ENCODE results near the gene SNX24. TPM values are rescaled to one million over a fixed set of nuclear protein-coding genes. Genes with fewer than 3 reads are reported as not detected.

Gene SNX24
- total and polyA plus RNA-seq, 4 donors: 6.3 to 10.1 (median 9.1) TPM

- 53% methylated on average over 7 of the region's 7 CpGs for WGBS
- H3K4me1 ChIP-seq (ENCODE audit: control insufficient read depth in 4 of 4, insufficient read depth in 4 of 4, low read length in 3 of 4): peaks cover 0 to 9% (median 4%) of the 10 kb centered on the region in 4 donors
- DNase-seq (ENCODE audit: low spot score): no peak
- H3K27me3 ChIP-seq (ENCODE audit: control insufficient read depth in 4 of 4, insufficient read depth in 4 of 4, low read length in 3 of 4): no peaks in the 10 kb centered on the region
- peak overlapping the region in 1 of 2 donors; percentile 43 for H3K9ac ChIP-seq (ENCODE audit: low read depth in 1 of 2, low read length in 2 of 2)
- H3K27ac ChIP-seq (ENCODE audit: low read depth in 1 of 2, low read length in 2 of 2): peak overlapping the region; percentile 42 to 68
- no peak overlapping the region for H3K4me3 ChIP-seq (ENCODE audit: low read depth in 1 of 3, low read length in 3 of 3)
- H3K36me3 ChIP-seq (ENCODE audit: control insufficient read depth in 4 of 4, insufficient read depth in 3 of 4, low read depth in 1 of 4, low read length in 3 of 4): no peaks in the 10 kb centered on the region
- no peaks in the 10 kb centered on the region for H3K9me3 ChIP-seq (ENCODE audit: control insufficient read depth in 4 of 4, low read length in 3 of 4)
- TF ChIP-seq, protein P1, sequence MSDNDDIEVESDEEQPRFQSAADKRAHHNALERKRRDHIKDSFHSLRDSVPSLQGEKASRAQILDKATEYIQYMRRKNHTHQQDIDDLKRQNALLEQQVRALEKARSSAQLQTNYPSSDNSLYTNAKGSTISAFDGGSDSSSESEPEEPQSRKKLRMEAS (IDR thresholded peaks at IDR 0.05): no peak
- TF ChIP-seq, protein P2, sequence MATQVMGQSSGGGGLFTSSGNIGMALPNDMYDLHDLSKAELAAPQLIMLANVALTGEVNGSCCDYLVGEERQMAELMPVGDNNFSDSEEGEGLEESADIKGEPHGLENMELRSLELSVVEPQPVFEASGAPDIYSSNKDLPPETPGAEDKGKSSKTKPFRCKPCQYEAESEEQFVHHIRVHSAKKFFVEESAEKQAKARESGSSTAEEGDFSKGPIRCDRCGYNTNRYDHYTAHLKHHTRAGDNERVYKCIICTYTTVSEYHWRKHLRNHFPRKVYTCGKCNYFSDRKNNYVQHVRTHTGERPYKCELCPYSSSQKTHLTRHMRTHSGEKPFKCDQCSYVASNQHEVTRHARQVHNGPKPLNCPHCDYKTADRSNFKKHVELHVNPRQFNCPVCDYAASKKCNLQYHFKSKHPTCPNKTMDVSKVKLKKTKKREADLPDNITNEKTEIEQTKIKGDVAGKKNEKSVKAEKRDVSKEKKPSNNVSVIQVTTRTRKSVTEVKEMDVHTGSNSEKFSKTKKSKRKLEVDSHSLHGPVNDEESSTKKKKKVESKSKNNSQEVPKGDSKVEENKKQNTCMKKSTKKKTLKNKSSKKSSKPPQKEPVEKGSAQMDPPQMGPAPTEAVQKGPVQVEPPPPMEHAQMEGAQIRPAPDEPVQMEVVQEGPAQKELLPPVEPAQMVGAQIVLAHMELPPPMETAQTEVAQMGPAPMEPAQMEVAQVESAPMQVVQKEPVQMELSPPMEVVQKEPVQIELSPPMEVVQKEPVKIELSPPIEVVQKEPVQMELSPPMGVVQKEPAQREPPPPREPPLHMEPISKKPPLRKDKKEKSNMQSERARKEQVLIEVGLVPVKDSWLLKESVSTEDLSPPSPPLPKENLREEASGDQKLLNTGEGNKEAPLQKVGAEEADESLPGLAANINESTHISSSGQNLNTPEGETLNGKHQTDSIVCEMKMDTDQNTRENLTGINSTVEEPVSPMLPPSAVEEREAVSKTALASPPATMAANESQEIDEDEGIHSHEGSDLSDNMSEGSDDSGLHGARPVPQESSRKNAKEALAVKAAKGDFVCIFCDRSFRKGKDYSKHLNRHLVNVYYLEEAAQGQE (IDR thresholded peaks at IDR 0.05): no peak
- TF ChIP-seq YY1 (IDR thresholded peaks at IDR 0.05) (no peak), GABPA (IDR thresholded peaks at IDR 0.05 in 1 of 2, conservative IDR thresholded peaks at IDR 0.05 in 1 of 2) (no peak), HNF4G (IDR thresholded peaks at IDR 0.05) (no peak), TAF1 (conservative IDR thresholded peaks at IDR 0.05) (no peak), NR2F2 (IDR thresholded peaks at IDR 0.05) (no peak), EGR1 (IDR thresholded peaks at IDR 0.05; ENCODE audit: low read depth in 2 of 2) (no peak), FOXA2 (IDR thresholded peaks at IDR 0.05) (peak; percentile 72), RAD21 (IDR thresholded peaks at IDR 0.05) (peak in 1 of 2 donors; percentile 9), JUND (IDR thresholded peaks at IDR 0.05) (no peak), HNF4A (conservative IDR thresholded peaks at IDR 0.05) (peak in 1 of 2 donors; percentile 13), FOXA1 (IDR thresholded peaks at IDR 0.05) (peak; percentile 48), SP1 (IDR thresholded peaks at IDR 0.05) (no peak), RXRA (IDR thresholded peaks at IDR 0.05) (peak in 1 of 2 donors; percentile 20)
- TF ChIP-seq, protein P3, sequence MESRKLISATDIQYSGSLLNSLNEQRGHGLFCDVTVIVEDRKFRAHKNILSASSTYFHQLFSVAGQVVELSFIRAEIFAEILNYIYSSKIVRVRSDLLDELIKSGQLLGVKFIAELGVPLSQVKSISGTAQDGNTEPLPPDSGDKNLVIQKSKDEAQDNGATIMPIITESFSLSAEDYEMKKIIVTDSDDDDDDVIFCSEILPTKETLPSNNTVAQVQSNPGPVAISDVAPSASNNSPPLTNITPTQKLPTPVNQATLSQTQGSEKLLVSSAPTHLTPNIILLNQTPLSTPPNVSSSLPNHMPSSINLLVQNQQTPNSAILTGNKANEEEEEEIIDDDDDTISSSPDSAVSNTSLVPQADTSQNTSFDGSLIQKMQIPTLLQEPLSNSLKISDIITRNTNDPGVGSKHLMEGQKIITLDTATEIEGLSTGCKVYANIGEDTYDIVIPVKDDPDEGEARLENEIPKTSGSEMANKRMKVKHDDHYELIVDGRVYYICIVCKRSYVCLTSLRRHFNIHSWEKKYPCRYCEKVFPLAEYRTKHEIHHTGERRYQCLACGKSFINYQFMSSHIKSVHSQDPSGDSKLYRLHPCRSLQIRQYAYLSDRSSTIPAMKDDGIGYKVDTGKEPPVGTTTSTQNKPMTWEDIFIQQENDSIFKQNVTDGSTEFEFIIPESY (IDR thresholded peaks at IDR 0.05): peak; percentile 31
- TF ChIP-seq, protein P4, sequence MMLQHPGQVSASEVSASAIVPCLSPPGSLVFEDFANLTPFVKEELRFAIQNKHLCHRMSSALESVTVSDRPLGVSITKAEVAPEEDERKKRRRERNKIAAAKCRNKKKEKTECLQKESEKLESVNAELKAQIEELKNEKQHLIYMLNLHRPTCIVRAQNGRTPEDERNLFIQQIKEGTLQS (IDR thresholded peaks at IDR 0.05): no peak
- TF ChIP-seq, protein P5, sequence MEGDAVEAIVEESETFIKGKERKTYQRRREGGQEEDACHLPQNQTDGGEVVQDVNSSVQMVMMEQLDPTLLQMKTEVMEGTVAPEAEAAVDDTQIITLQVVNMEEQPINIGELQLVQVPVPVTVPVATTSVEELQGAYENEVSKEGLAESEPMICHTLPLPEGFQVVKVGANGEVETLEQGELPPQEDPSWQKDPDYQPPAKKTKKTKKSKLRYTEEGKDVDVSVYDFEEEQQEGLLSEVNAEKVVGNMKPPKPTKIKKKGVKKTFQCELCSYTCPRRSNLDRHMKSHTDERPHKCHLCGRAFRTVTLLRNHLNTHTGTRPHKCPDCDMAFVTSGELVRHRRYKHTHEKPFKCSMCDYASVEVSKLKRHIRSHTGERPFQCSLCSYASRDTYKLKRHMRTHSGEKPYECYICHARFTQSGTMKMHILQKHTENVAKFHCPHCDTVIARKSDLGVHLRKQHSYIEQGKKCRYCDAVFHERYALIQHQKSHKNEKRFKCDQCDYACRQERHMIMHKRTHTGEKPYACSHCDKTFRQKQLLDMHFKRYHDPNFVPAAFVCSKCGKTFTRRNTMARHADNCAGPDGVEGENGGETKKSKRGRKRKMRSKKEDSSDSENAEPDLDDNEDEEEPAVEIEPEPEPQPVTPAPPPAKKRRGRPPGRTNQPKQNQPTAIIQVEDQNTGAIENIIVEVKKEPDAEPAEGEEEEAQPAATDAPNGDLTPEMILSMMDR (IDR thresholded peaks at IDR 0.05; ENCODE audit: low read depth, low read length, missing input control): no peak
These were observed 151.9 kb downstream of the SNX24 start for GRCh38 chr5:122997294-122997693.
